Measurements from ENCODE around the gene ZNHIT6. TPM values are rescaled to one million over a fixed set of nuclear protein-coding genes. Genes with fewer than 3 reads are reported as not detected.

ZNHIT6 gene
- total RNA-seq, 3 donors from 2014 or later (not counting 1 experiment from before 2014, with no cell fraction given), result 14.4 to 17.3 (median 14.8) TPM

DNA sequence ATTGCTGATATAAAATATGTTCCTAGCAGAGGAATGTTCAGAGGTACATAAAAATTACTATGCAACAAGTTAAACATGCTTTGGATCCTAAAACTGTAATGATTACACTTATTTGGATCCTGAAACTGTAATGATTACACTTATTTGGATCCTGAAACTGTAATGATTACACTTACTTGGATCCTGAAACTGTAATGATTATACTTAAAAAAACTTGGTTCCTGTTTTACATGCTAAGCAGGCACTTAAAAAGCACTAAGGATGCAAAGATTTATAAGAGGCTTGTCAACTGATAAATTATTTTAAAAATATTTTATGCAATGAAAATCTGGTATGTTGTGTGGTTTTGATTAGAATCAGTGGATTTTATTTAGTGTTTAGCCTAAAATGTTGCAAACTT, 47.7 kb downstream of the ZNHIT6 start:
- Mint-ChIP-seq H3K27ac (no peak overlapping the region), H3K36me3 (peaks cover 10% of the 10 kb centered on the region), H3K9me3 (no peaks in the 10 kb centered on the region), H3K4me1 (no peaks in the 10 kb centered on the region), H3K4me3 (no peak overlapping the region), H3K27me3 (ENCODE audit: low read depth in 2 of 2) (no peaks in the 10 kb centered on the region)
- H3K4me1 ChIP-seq (ENCODE audit: control insufficient read depth, insufficient read depth, low read length), result no peaks in the 10 kb centered on the region
- no peak overlapping the region for H3K4me3 ChIP-seq (ENCODE audit: low read length)
- intact Hi-C loops (cut with micrococcal nuclease), result no loop called here
- H3K36me3 ChIP-seq (ENCODE audit: control insufficient read depth, insufficient read depth, low read length), result peaks cover 2% of the 10 kb centered on the region
- ATAC-seq (no peak), DNase-seq (no peak)
- H3K27ac ChIP-seq (ENCODE audit: low read length), result no peak overlapping the region
- TF ChIP-seq, protein P1, sequence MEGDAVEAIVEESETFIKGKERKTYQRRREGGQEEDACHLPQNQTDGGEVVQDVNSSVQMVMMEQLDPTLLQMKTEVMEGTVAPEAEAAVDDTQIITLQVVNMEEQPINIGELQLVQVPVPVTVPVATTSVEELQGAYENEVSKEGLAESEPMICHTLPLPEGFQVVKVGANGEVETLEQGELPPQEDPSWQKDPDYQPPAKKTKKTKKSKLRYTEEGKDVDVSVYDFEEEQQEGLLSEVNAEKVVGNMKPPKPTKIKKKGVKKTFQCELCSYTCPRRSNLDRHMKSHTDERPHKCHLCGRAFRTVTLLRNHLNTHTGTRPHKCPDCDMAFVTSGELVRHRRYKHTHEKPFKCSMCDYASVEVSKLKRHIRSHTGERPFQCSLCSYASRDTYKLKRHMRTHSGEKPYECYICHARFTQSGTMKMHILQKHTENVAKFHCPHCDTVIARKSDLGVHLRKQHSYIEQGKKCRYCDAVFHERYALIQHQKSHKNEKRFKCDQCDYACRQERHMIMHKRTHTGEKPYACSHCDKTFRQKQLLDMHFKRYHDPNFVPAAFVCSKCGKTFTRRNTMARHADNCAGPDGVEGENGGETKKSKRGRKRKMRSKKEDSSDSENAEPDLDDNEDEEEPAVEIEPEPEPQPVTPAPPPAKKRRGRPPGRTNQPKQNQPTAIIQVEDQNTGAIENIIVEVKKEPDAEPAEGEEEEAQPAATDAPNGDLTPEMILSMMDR (IDR thresholded peaks at IDR 0.05), result no peak
- H3K27me3 ChIP-seq (ENCODE audit: control insufficient read depth, insufficient read depth, low read length), result no peaks in the 10 kb centered on the region
- H3K9me3 ChIP-seq (ENCODE audit: control insufficient read depth, insufficient read depth, low read length), result no peaks in the 10 kb centered on the region

GRCh38 chr1:85659174-85659573, 49.1 kb downstream of the ZNHIT6 start:
- H3K36me3 Mint-ChIP-seq, result peaks cover 7% of the 10 kb centered on the region
- DNase-seq, result no peak
- Histone ChIP-seq H3K27ac (ENCODE audit: low read length) (no peak overlapping the region), H3K27me3 (ENCODE audit: control insufficient read depth, insufficient read depth, low read length) (no peaks in the 10 kb centered on the region), H3K4me1 (ENCODE audit: control insufficient read depth, insufficient read depth, low read length) (no peaks in the 10 kb centered on the region), H3K9me3 (ENCODE audit: control insufficient read depth, insufficient read depth, low read length) (no peaks in the 10 kb centered on the region), H3K36me3 (ENCODE audit: control insufficient read depth, insufficient read depth, low read length) (peaks cover 2% of the 10 kb centered on the region), H3K4me3 (ENCODE audit: low read length) (no peak overlapping the region)
- no peak overlapping the region for H3K27ac Mint-ChIP-seq
- 100% methylated on average over 1 of the region's 1 CpG for WGBS (ENCODE audit: insufficient coverage)
- no peaks in the 10 kb centered on the region for H3K27me3 Mint-ChIP-seq (ENCODE audit: low read depth in 2 of 2)
- no peaks in the 10 kb centered on the region for H3K4me1 Mint-ChIP-seq
- intact Hi-C loops (cut with micrococcal nuclease), result no loop called here
- H3K9me3 Mint-ChIP-seq, result no peaks in the 10 kb centered on the region
- ATAC-seq, result no peak
- H3K4me3 Mint-ChIP-seq, result no peak overlapping the region
- TF ChIP-seq, protein P1 (IDR thresholded peaks at IDR 0.05), result no peak

DNA sequence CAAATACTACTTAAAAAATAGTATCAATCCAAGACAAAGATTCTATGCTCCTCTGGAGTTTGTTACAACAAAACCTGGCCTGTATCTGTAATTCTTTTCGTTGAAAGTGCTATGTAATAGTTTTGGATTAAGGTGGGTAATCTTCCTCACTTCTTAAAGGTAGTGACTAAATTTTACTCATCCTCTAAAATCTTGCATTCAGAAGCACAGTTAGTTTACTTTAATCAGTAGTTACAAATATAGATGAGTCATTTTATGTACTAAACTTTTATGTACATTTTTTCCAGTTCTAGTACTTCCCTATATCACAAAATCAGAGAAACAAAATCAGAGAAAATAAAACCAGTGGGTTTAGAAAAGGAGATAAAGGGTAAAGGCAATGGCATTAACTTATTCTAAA, 51.3 kb downstream of the ZNHIT6 start:
- no peaks in the 10 kb centered on the region for H3K27me3 Mint-ChIP-seq (ENCODE audit: low read depth in 2 of 2)
- H3K4me3 Mint-ChIP-seq, result no peak overlapping the region
- no peaks in the 10 kb centered on the region for H3K9me3 Mint-ChIP-seq
- intact Hi-C loops (cut with micrococcal nuclease), result no loop called here
- H3K27ac Mint-ChIP-seq, result no peak overlapping the region
- Histone ChIP-seq H3K4me1 (ENCODE audit: control insufficient read depth, insufficient read depth, low read length) (no peaks in the 10 kb centered on the region), H3K4me3 (ENCODE audit: low read length) (no peak overlapping the region), H3K27ac (ENCODE audit: low read length) (no peak overlapping the region), H3K27me3 (ENCODE audit: control insufficient read depth, insufficient read depth, low read length) (no peaks in the 10 kb centered on the region), H3K36me3 (ENCODE audit: control insufficient read depth, insufficient read depth, low read length) (peaks cover 13% of the 10 kb centered on the region), H3K9me3 (ENCODE audit: control insufficient read depth, insufficient read depth, low read length) (no peaks in the 10 kb centered on the region)
- WGBS (ENCODE audit: insufficient coverage), result no CpG with 5 or more reads among the region's 1 CpG
- TF ChIP-seq, protein P1 (IDR thresholded peaks at IDR 0.05), result no peak
- H3K36me3 Mint-ChIP-seq, result peaks cover 15% of the 10 kb centered on the region
- no peaks in the 10 kb centered on the region for H3K4me1 Mint-ChIP-seq
- DNase-seq (no peak), ATAC-seq (no peak)

DNA sequence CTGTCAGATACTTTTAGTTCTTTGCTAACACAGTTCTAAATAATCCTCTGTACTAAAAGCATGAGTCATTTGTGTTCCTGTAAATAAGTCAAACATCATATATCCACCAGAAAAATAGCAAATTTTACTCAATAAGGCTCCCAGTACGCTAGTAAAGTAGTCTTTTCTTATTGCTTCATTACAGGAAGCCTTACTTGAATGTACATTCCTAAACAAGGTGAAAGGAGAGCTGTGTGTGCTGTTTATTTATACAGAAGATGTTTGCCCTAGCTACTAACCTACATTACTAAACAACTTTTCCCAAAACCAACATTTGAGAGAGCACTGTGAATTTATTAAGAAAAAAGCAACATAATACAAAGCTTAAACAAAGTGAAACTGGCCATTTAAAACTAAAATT, 52.0 kb downstream of the ZNHIT6 start:
- Mint-ChIP-seq H3K27me3 (ENCODE audit: low read depth in 2 of 2) (no peaks in the 10 kb centered on the region), H3K27ac (no peak overlapping the region), H3K36me3 (peaks cover 15% of the 10 kb centered on the region), H3K4me1 (no peaks in the 10 kb centered on the region), H3K9me3 (no peaks in the 10 kb centered on the region), H3K4me3 (no peak overlapping the region)
- no peak overlapping the region for H3K4me3 ChIP-seq (ENCODE audit: low read length)
- no peak for ATAC-seq
- peaks cover 14% of the 10 kb centered on the region for H3K36me3 ChIP-seq (ENCODE audit: control insufficient read depth, insufficient read depth, low read length)
- no peak overlapping the region for H3K27ac ChIP-seq (ENCODE audit: low read length)
- no peak for DNase-seq
- TF ChIP-seq, protein P1 (IDR thresholded peaks at IDR 0.05), result no peak
- no peaks in the 10 kb centered on the region for H3K4me1 ChIP-seq (ENCODE audit: control insufficient read depth, insufficient read depth, low read length)
- WGBS (ENCODE audit: insufficient coverage), result no CpG with 5 or more reads among the region's 1 CpG
- H3K27me3 ChIP-seq (ENCODE audit: control insufficient read depth, insufficient read depth, low read length), result no peaks in the 10 kb centered on the region
- no peaks in the 10 kb centered on the region for H3K9me3 ChIP-seq (ENCODE audit: control insufficient read depth, insufficient read depth, low read length)
- intact Hi-C loops (cut with micrococcal nuclease), result no loop called here

Measured in natural killer cell (primary cell).